K562 (cell line): ENCODE data around the gene EGR4. TPM values are rescaled to one million over a fixed set of nuclear protein-coding genes. Genes with fewer than 3 reads are reported as not detected.

Experiments
- E2F6 ChIP-seq, 2 experiments: IDR thresholded peaks; 2 replicates each; pipeline ENCODE4 v1.6.1; 2011; ENCODE audit warnings: borderline replicate concordance in 1 of 2, control low read depth in 1 of 2, low read depth in 1 of 2, low read length in 1 of 2, mild to moderate bottlenecking in 1 of 2, mixed read lengths in 1 of 2, moderate library complexity in 1 of 2; ENCODE audit not compliant: insufficient read depth in 1 of 2, insufficient read length in 1 of 2, poor library complexity in 1 of 2, severe bottlenecking in 1 of 2; ENCODE audit errors: extremely low read depth in 1 of 2
- FOXJ3 ChIP-seq: sonication (generic); formaldehyde crosslinking; IDR thresholded peaks from 2 replicates; pipeline ENCODE4 v1.4.0; 2020; ENCODE audit warnings: mild to moderate bottlenecking, missing genetic modification reagents
- FOXK1 ChIP-seq: sonication (generic); formaldehyde crosslinking; IDR thresholded peaks from 2 replicates; pipeline ENCODE4 v1.8.0; 2022; ENCODE audit warnings: missing genetic modification reagents, mild to moderate bottlenecking, borderline replicate concordance
- HMGN3 ChIP-seq: IDR thresholded peaks from 2 replicates; pipeline ENCODE4 v1.6.1; 2011; ENCODE audit warnings: borderline replicate concordance, low read depth, mild to moderate bottlenecking, mixed read lengths, low read length; ENCODE audit not compliant: insufficient read length; ENCODE audit errors: extremely low read depth
- HNRNPUL1 ChIP-seq: fragments of 200-400 bp; formaldehyde crosslinking; IDR thresholded peaks from 2 replicates; pipeline ENCODE4 v1.6.1; 2017; ENCODE audit warnings: low read length
- MYNN ChIP-seq, 2 experiments: sonication (generic); formaldehyde crosslinking in 1 of 2; IDR thresholded peaks; 2 replicates each; pipeline versions ENCODE4 v1.5.0 to v1.6.1; 2016 to 2020; ENCODE audit warnings: antibody characterized with exemption in 1 of 2, missing genetic modification reagents in 1 of 2
- NRF1 ChIP-seq, 2 experiments: fragments of 450-650 bp; IDR thresholded peaks in 1 of 2; conservative IDR thresholded peaks in 1 of 2; 2 replicates each; pipeline ENCODE4 v1.6.1; 2014; ENCODE audit warnings: mild to moderate bottlenecking in 2 of 2
- PCBP1 ChIP-seq: fragments of 200-400 bp; formaldehyde crosslinking; IDR thresholded peaks from 2 replicates; pipeline ENCODE4 v1.6.1; 2018; ENCODE audit warnings: mild to moderate bottlenecking, low read depth, low read length; ENCODE audit not compliant: poor library complexity, severe bottlenecking
- PKNOX1 ChIP-seq: fragments of 450-650 bp; IDR thresholded peaks from 2 replicates; pipeline ENCODE4 v1.6.1; 2016
- POLR2A ChIP-seq: fragments of 450-650 bp; conservative IDR thresholded peaks from 2 replicates; pipeline ENCODE4 v1.6.1; 2016
- PURB ChIP-seq: sonication (generic); formaldehyde crosslinking; IDR thresholded peaks from 2 replicates; pipeline ENCODE4 v1.9.0; 2021; ENCODE audit warnings: low read depth, mild to moderate bottlenecking, missing genetic modification reagents
- RCOR1 ChIP-seq, 2 experiments: IDR thresholded peaks; 2 replicates each; pipeline ENCODE4 v1.6.1; 2012; ENCODE audit warnings: low read depth in 2 of 2, low read length in 2 of 2, borderline replicate concordance in 1 of 2, improper control_type of control experiment in 1 of 2
- THRAP3 ChIP-seq: fragments of 450-650 bp; IDR thresholded peaks from 2 replicates; pipeline ENCODE4 v1.6.1; 2016; ENCODE audit warnings: mild to moderate bottlenecking, inconsistent platforms, borderline replicate concordance
- ZBTB17 ChIP-seq: fragments of 450-650 bp; formaldehyde crosslinking; IDR thresholded peaks from 2 replicates; pipeline ENCODE4 v1.4.0; 2020; ENCODE audit warnings: mild to moderate bottlenecking
- ZNF311 ChIP-seq: fragments of 250-450 bp; sonication (Bioruptor Pico); IDR thresholded peaks from 2 replicates; pipeline ENCODE4 v1.4.0; 2020; ENCODE audit warnings: mild to moderate bottlenecking, moderate library complexity
- ZNF695 ChIP-seq: fragments of 450-650 bp; formaldehyde crosslinking; IDR thresholded peaks from 2 replicates; pipeline ENCODE4 v1.4.0; 2020; ENCODE audit warnings: mild to moderate bottlenecking, moderate library complexity
- polyA plus RNA-seq, 8 experiments: library from polyadenylated mRNA; depleted of rRNA in 4 of 8; stranded (reverse) in 5 of 8; unstranded in 3 of 8; fragments of >200 nt; fragmentation: Nextera tagmentation in 2 of 8; fragmentation: Illumina TruSeq in 1 of 8; extraction: Ambion mirVana in 2 of 8; extraction: Trizol in 1 of 8; gene quantifications; 2 replicates each; pipeline versions ENCODE4 v1.2.1 to v1.2.3, GENCODE V29; 2011 to 2014; ENCODE audit warnings: inconsistent platforms in 1 of 8, missing spikeins in 1 of 8
- total RNA-seq, 7 experiments: library from RNA; depleted of rRNA in 6 of 7; stranded (reverse); fragments of >200 nt in 6 of 7; fragmentation: Illumina TruSeq in 2 of 7; extraction: Trizol in 2 of 7; gene quantifications; 2 replicates each; pipeline versions ENCODE4 v1.2.1 to v1.2.3, GENCODE V29; 2011 to 2021; ENCODE audit warnings: low replicate concordance in 1 of 7

Gene EGR4
- total and polyA plus RNA-seq, 9 of the 15 experiments (the other 6 are each of a cell fraction or from before 2014, with no cell fraction given) = not detected

GRCh38 chr2:73284296-73285158, 8.8 kb downstream of the EGR4 start, which contains the start of gene FBXO41 (continued):
- TF ChIP-seq E2F6 (IDR thresholded peaks at IDR 0.05; ENCODE audit: borderline replicate concordance in 1 of 2, extremely low read depth in 1 of 2, insufficient read depth in 1 of 2, insufficient read length in 1 of 2, low read depth in 1 of 2, low read length in 1 of 2, poor library complexity in 1 of 2, severe bottlenecking in 1 of 2) = peak; percentile 38 to 62
- TF ChIP-seq FOXJ3 = no peak
- TF ChIP-seq HMGN3 = peak; percentile 29
- no peak for TF ChIP-seq RCOR1 (IDR thresholded peaks at IDR 0.05; ENCODE audit: borderline replicate concordance in 1 of 2, low read depth in 2 of 2, low read length in 2 of 2)
- peak; percentile 90 for TF ChIP-seq PCBP1
- no peak for TF ChIP-seq THRAP3
- peak; percentile 54 for TF ChIP-seq POLR2A
- peak; percentile 74 to 78 for TF ChIP-seq NRF1 (conservative IDR thresholded peaks at IDR 0.05 in 1 of 2, IDR thresholded peaks at IDR 0.05 in 1 of 2)
- TF ChIP-seq MYNN (IDR thresholded peaks at IDR 0.05) = no peak
- TF ChIP-seq MYNN (CRISPR knock-in tag; IDR thresholded peaks at IDR 0.05) = no peak
- TF ChIP-seq FOXK1 (CRISPR knock-in tag) = 0 out of 2 replicates have a peak, but pooled peaks have one; percentile 30
- TF ChIP-seq HNRNPUL1 = no peak
- TF ChIP-seq PURB (CRISPR knock-in tag) = no peak
- TF ChIP-seq PKNOX1 = 0 out of 2 replicates have a peak, but pooled peaks have one; percentile 10
- no peak for TF ChIP-seq ZNF311 (CRISPR knock-in tag)
- TF ChIP-seq ZNF695 (CRISPR knock-in tag) = 0 out of 2 replicates have a peak, but pooled peaks have one; percentile 62
- no peak for TF ChIP-seq ZBTB17 (CRISPR knock-in tag)
- TF ChIP-seq, all 486 proteins: peak for 27
